Heart left ventricle (tissue), 16 donors: Measurements from ENCODE around the gene SAMD13. TPM values are rescaled to one million over a fixed set of nuclear protein-coding genes. Genes with fewer than 3 reads are reported as not detected.

ENCODE experiments used
- ATAC-seq, 4 donors: fragments of 200-7000 bp; cut with Tn5 transposase; one replicate each; pipeline ENCODE4 v1.9.1; 2020 to 2022; ENCODE audit warnings: moderate library complexity in 4 of 4, mild to moderate bottlenecking in 3 of 4, moderate number of reproducible peaks in 1 of 4
- DNase-seq, 5 donors: peaks; one replicate each; pipeline ENCODE4 v3.0.0-alpha.2; 2020
- H3K27ac ChIP-seq, 12 donors: fragments of 200-600 bp; sonication (generic) in 4 of 12; one replicate each; pipeline versions ENCODE4 v1.5.0 to v1.8.0; 2016 to 2022; ENCODE audit warnings: mild to moderate bottlenecking in 2 of 12
- H3K27me3 ChIP-seq, 9 donors: fragments of 200-600 bp; sonication (generic) in 2 of 9; one replicate each; pipeline versions ENCODE4 v1.5.1 to v1.8.0; 2016 to 2022; ENCODE audit warnings: mild to moderate bottlenecking in 3 of 9
- H3K36me3 ChIP-seq, 9 donors: fragments of 200-600 bp; sonication (generic) in 2 of 9; one replicate each; pipeline versions ENCODE4 v1.5.0 to v1.8.0; 2018 to 2022; ENCODE audit warnings: mild to moderate bottlenecking in 2 of 9
- H3K4me1 ChIP-seq, 12 donors: fragments of 200-600 bp; sonication (generic) in 4 of 12; one replicate each; pipeline versions ENCODE4 v1.5.0 to v1.8.0; 2016 to 2022; ENCODE audit warnings: mild to moderate bottlenecking in 3 of 12
- H3K4me3 ChIP-seq, 12 donors: fragments of 200-600 bp; sonication (generic) in 4 of 12; one replicate each; pipeline versions ENCODE4 v1.5.0 to v1.8.0; 2017 to 2022; ENCODE audit warnings: mild to moderate bottlenecking in 9 of 12, moderate library complexity in 4 of 12
- H3K9me3 ChIP-seq, 12 donors: fragments of 200-600 bp; sonication (generic) in 4 of 12; one replicate each; pipeline versions ENCODE4 v1.5.0 to v1.8.0; 2016 to 2022; ENCODE audit warnings: mild to moderate bottlenecking in 1 of 12
- CTCF ChIP-seq, 12 donors: fragments of 200-600 bp; sonication (generic) in 4 of 12; IDR thresholded peaks; one replicate each; pipeline versions ENCODE4 v1.5.0 to v1.8.0; 2018 to 2022; ENCODE audit warnings: antibody characterized with exemption in 12 of 12, mild to moderate bottlenecking in 5 of 12
- POLR2A ChIP-seq, 2 donors: fragments of 450-650 bp; IDR thresholded peaks; one replicate each; pipeline ENCODE4 v1.6.1; 2017; ENCODE audit warnings: antibody characterized with exemption in 2 of 2, mild to moderate bottlenecking in 2 of 2, moderate library complexity in 2 of 2
- WGBS, 4 donors: extraction: QIAGEN DNeasy Blood & Tissue Kit in 2 of 4; methylation state at CpG; one replicate each; pipeline versions ENCODE4 v1.1.5 to v1.1.7; 2013 to 2018; 5-methylcytosine and 5-hydroxymethylcytosine counted together
- intact Hi-C, 10 donors: fragments of 100-400 bp; cut with DNase I; formaldehyde crosslinking; loops; one replicate each; pipeline versions ENCODE4 v1.11.1 to v1.14.2; 2022
- polyA plus RNA-seq, 2 donors: library from polyadenylated mRNA; stranded (reverse); fragments of 200-250 nt; gene quantifications; one replicate each; pipeline ENCODE4 v1.2.3, GENCODE V29; 2013
- total RNA-seq, 9 donors: library from RNA; depleted of rRNA in 2 of 9; stranded (reverse); fragments of >200 nt in 2 of 9; fragmentation: NEBNext Ultra II Directional in 3 of 9; extraction: Animal tissue kit (Norgen Biotek cat#: 25700) in 3 of 9; gene quantifications; one replicate each; pipeline versions ENCODE4 v1.1.0 to v1.2.4, GENCODE V29; 2016 to 2023
- donor health status: ischemic (EF 13 %, LVEDD 7.1; RV severe dilation, severe dysfunction).
- donor health status: healthy with polysubstance abuse.
- donor health status: DM: no; HTN: yes; CAD: no.
- donor health status: DM: no; HTN: no; CAD: no.
- donor health status: ischemic (EF 25% LVEDD 6.9; RV normal size, moderate dysfunction).
- donor health status: ischemic (EF 25% LVEDD 5.7; RV mildly dilated, moderate dysfunction).
- donor health status: healthy.
- donor health status: DM: yes; HTN: yes; CAD: no.
- donor health status: ischemic (EF 35%, LVEDD 5.7; RV mildly dilated, moderate dysfunction).
- donor health status: nonischemic (EF 11% LVEDD 7.7; RV severe dilation, severe dysfunction).
- donor health status: DM: yes; HTN: yes; CAD: no.
- donor health status: PGD.
- donor health status: ischemic (EF 29% LVEDD 5.4; RV normal size, mild dysfunction).
- donor health status: nonischemic (EF 23%, LVEDD 6.1; RV moderate dilation, normal function).

Gene SAMD13
- total and polyA plus RNA-seq, 11 donors: 0.40 to 3.0 (median 1.5) TPM; not detected in 1

GRCh38 chr1:84379917-84380180 is 78.3 kb downstream of the SAMD13 start:
- Histone ChIP-seq H3K4me3 (no peak overlapping the region), H3K36me3 (no peaks in the 10 kb centered on the region), H3K4me1 (peaks cover 0 to 22% (median 2%) of the 10 kb centered on the region in 12 donors), H3K27me3 (no peaks in the 10 kb centered on the region), H3K9me3 (no peaks in the 10 kb centered on the region), H3K27ac (no peak overlapping the region)
- no peak for ATAC-seq
- TF ChIP-seq POLR2A (IDR thresholded peaks at IDR 0.05) (no peak), CTCF (IDR thresholded peaks at IDR 0.05) (no peak)
- DNase-seq: no peak
- 59 to 71% (median 66%) methylated on average over 1 of the region's 1 CpG for WGBS, 4 donors
- intact Hi-C loops: loop anchor here in 1 of 10 donors (5.0 kb wide), 1 partner anchor 78 kb away; the partner anchor contains the start of gene SAMD13

GRCh38 chr1:84382127-84382526 is 80.6 kb downstream of the SAMD13 start:
- TF ChIP-seq CTCF (IDR thresholded peaks at IDR 0.05): no peak
- TF ChIP-seq POLR2A (IDR thresholded peaks at IDR 0.05): no peak
- DNase-seq: no peak
- H3K27me3 ChIP-seq: no peaks in the 10 kb centered on the region
- no peak for ATAC-seq
- intact Hi-C loops: no loop called here
- no peaks in the 10 kb centered on the region for H3K36me3 ChIP-seq
- WGBS, 4 donors: 59 to 73% (median 68%) methylated on average over 3 of the region's 3 CpGs
- H3K4me1 ChIP-seq: peaks cover 0 to 8% (median 0%) of the 10 kb centered on the region in 12 donors
- no peak overlapping the region for H3K4me3 ChIP-seq
- no peak overlapping the region for H3K27ac ChIP-seq
- no peaks in the 10 kb centered on the region for H3K9me3 ChIP-seq

GRCh38 chr1:84385347-84385746 is 83.8 kb downstream of the SAMD13 start:
- Histone ChIP-seq H3K36me3 (no peaks in the 10 kb centered on the region), H3K9me3 (no peaks in the 10 kb centered on the region), H3K4me1 (no peaks in the 10 kb centered on the region), H3K27ac (no peak overlapping the region), H3K27me3 (no peaks in the 10 kb centered on the region), H3K4me3 (no peak overlapping the region)
- ATAC-seq (no peak), DNase-seq (no peak)
- 78 to 94% (median 84%) methylated on average over 1 of the region's 1 CpG for WGBS, 4 donors
- intact Hi-C loops: no loop called here
- no peak for TF ChIP-seq CTCF (IDR thresholded peaks at IDR 0.05)
- no peak for TF ChIP-seq POLR2A (IDR thresholded peaks at IDR 0.05)

GRCh38 chr1:84386716-84387479 is 85.4 kb downstream of the SAMD13 start:
- 78 to 91% (median 88%) methylated on average over 5 of the region's 5 CpGs for WGBS, 4 donors
- H3K4me1 ChIP-seq: no peaks in the 10 kb centered on the region

More at GRCh38 chr1:84386716-84387479, 85.4 kb downstream of the SAMD13 start:
- no peak for DNase-seq
- no peak overlapping the region for H3K4me3 ChIP-seq
- TF ChIP-seq CTCF (IDR thresholded peaks at IDR 0.05) (no peak), POLR2A (IDR thresholded peaks at IDR 0.05) (no peak)
- intact Hi-C loops: no loop called here
- H3K9me3 ChIP-seq: no peaks in the 10 kb centered on the region
- no peak for ATAC-seq
- H3K27ac ChIP-seq: no peak overlapping the region
- H3K36me3 ChIP-seq: no peaks in the 10 kb centered on the region
- H3K27me3 ChIP-seq: no peaks in the 10 kb centered on the region
